ENCODE measurements around the gene CMSS1.

CMSS1 gene

GRCh38 chr3:100008081-100008698 is 190.5 kb downstream of the CMSS1 start:
- H3K4me3 ChIP-seq (ENCODE audit: low read depth, low read length): no peak overlapping the region
- no peak for TF ChIP-seq CTCF (IDR thresholded peaks at IDR 0.05; ENCODE audit: low read depth, low read length, missing control alignments)
- DNase-seq (ENCODE audit: low read depth): no peak

GRCh38 chr3:100009276-100010086 is 191.8 kb downstream of the CMSS1 start:
- TF ChIP-seq CTCF (IDR thresholded peaks at IDR 0.05; ENCODE audit: low read depth, low read length, missing control alignments): no peak
- H3K4me3 ChIP-seq (ENCODE audit: low read depth, low read length): no peak overlapping the region
- DNase-seq (ENCODE audit: low read depth): no peak

GRCh38 chr3:100010087-100010417 is 192.4 kb downstream of the CMSS1 start:
- no peak for TF ChIP-seq CTCF (IDR thresholded peaks at IDR 0.05; ENCODE audit: low read depth, low read length, missing control alignments)
- DNase-seq (ENCODE audit: low read depth): no peak
- H3K4me3 ChIP-seq (ENCODE audit: low read depth, low read length): no peak overlapping the region

DNA sequence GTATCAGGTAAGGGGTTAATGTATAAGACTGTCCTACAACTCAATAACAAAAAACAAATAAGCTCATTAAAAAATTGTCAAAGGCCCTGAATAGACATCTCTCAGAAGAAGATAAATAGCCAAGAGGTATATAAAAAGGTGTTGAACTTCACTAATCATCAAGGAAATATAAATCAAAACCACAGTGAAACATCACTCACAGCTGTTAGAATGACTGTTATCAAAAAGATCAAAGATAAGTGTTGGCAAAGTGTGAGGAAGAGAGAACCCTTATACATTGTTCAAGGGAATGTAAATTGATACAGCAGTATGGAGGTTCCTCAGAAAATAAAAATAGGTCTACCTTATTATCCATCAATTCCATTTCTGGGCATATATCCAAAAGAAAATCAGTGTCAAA is 201.1 kb downstream of the CMSS1 start:
- no peak for DNase-seq (ENCODE audit: low read depth)
- TF ChIP-seq CTCF (IDR thresholded peaks at IDR 0.05; ENCODE audit: low read depth, low read length, missing control alignments): no peak

GRCh38 chr3:100019719-100020118 is 202.1 kb downstream of the CMSS1 start:
- DNase-seq (ENCODE audit: low read depth): no peak
- no peak overlapping the region for H3K4me3 ChIP-seq (ENCODE audit: low read depth, low read length)
- no peak for TF ChIP-seq CTCF (IDR thresholded peaks at IDR 0.05; ENCODE audit: low read depth, low read length, missing control alignments)

More for the DNA sequence above, 201.1 kb downstream of the CMSS1 start:
- no peak overlapping the region for H3K4me3 ChIP-seq (ENCODE audit: low read depth, low read length)

GRCh38 chr3:100020876-100021644 is 203.4 kb downstream of the CMSS1 start:
- TF ChIP-seq CTCF (IDR thresholded peaks at IDR 0.05; ENCODE audit: low read depth, low read length, missing control alignments): no peak
- H3K4me3 ChIP-seq (ENCODE audit: low read depth, low read length): no peak overlapping the region
- no peak for DNase-seq (ENCODE audit: low read depth)
